SK-N-MC (cell line): ENCODE measurements around the gene SLFN12L.

Experiments
- EZH2 ChIP-seq: fragments of 200-600 bp; sonication (generic); IDR thresholded peaks from one replicate; pipeline ENCODE4 v1.6.1; 2017; ENCODE audit warnings: antibody characterized with exemption
- POLR2AphosphoS5 ChIP-seq: IDR thresholded peaks from 2 replicates; pipeline ENCODE4 v1.6.1; 2012; ENCODE audit warnings: mild to moderate bottlenecking, low read depth, low read length, borderline replicate concordance

- TF ChIP-seq EZH2: no peak
- TF ChIP-seq POLR2AphosphoS5: no peak
These were observed 4.0 kb upstream of the SLFN12L start for GRCh38 chr17:35541434-35541833.
